K562 (cell line): Measurements from ENCODE around the gene SYNPR. TPM values are rescaled to one million over a fixed set of nuclear protein-coding genes. Genes with fewer than 3 reads are reported as not detected.

Source experiments
- ATAC-seq: fragments of 200-7000 bp; cut with Tn5 transposase; 3 replicates; pipeline ENCODE4 v1.9.1; 2020; ENCODE audit warnings: moderate library complexity
- BruUV-seq: library from RNA; stranded (reverse); fragments of 400-500 nt; replicated peaks from 2 replicates; lab custom pipeline; 2021; lab: Mats Ljungman, UMichigan
- CTCF ChIA-PET: fragments of 300-600 bp; formaldehyde crosslinking; extraction: SDS; loops from one replicate; lab custom pipeline; 2021; ENCODE audit warnings: low intra/inter-chr PET ratio; lab: Yijun Ruan, JAX
- POLR2A ChIA-PET: fragments of 300-600, 350-650 bp; sonication (Branson Sonifier 250); formaldehyde crosslinking; extraction: SDS; loops from one replicate; lab custom pipeline; 2021; ENCODE audit warnings: antibody characterized with exemption, inconsistent platforms; lab: Yijun Ruan, JAX
- DNase-seq, 4 experiments: peaks; one replicate each; pipeline versions ENCODE4 v3.0.0 to v3.0.0-alpha.2; 2011 to 2018; ENCODE audit warnings: low spot score in 3 of 4, mixed read lengths in 3 of 4; ENCODE audit errors: extremely low read depth in 1 of 4
- FAIRE-seq: peaks from 2 replicates; lab custom pipeline; 2011; peaks lifted over from hg19 to GRCh38; lab: Jason Lieb, UNC
- H2AFZ ChIP-seq: 2 replicates; pipeline ENCODE4 v1.6.0; 2011; ENCODE audit warnings: low read depth, low read length, control low read depth, inconsistent platforms
- H3K27ac ChIP-seq: fragments of 200-600 bp; 3 replicates; pipeline ENCODE4 v1.8.0; 2011; ENCODE audit warnings: low read depth, mild to moderate bottlenecking, control low read depth, inconsistent platforms, low read length, moderate library complexity, mixed read lengths; ENCODE audit errors: extremely low read depth
- H3K27me3 ChIP-seq, 2 experiments: fragments of 300-600 bp in 1 of 2; 2 replicates in 1 of 2; 3 replicates in 1 of 2; pipeline versions ENCODE4 v1.6.0 to v1.8.0; 2011; ENCODE audit warnings: inconsistent platforms in 2 of 2, low read length in 2 of 2, mild to moderate bottlenecking in 1 of 2, mixed read lengths in 1 of 2, moderate library complexity in 1 of 2; ENCODE audit not compliant: control insufficient read depth in 2 of 2, insufficient read depth in 2 of 2
- H3K36me3 ChIP-seq: fragments of 300-600 bp; 3 replicates; pipeline ENCODE4 v1.8.0; 2011; ENCODE audit warnings: mild to moderate bottlenecking, low read length, inconsistent platforms; ENCODE audit not compliant: control insufficient read depth, insufficient read depth
- H3K4me1 ChIP-seq, 2 experiments: fragments of 200-600 bp in 1 of 2; replicated peaks in 1 of 2; 2 replicates in 1 of 2; 3 replicates in 1 of 2; pipeline versions ENCODE4 v1.5.1 to v1.8.0; 2011; ENCODE audit warnings: inconsistent platforms in 2 of 2, low read length in 2 of 2, mild to moderate bottlenecking in 1 of 2, mixed read lengths in 1 of 2, moderate library complexity in 1 of 2; ENCODE audit not compliant: control insufficient read depth in 2 of 2, insufficient read depth in 2 of 2
- H3K4me2 ChIP-seq: 2 replicates; pipeline ENCODE4 v1.6.1; 2011; ENCODE audit warnings: low read length, control low read depth, inconsistent platforms, mixed read lengths; ENCODE audit not compliant: insufficient read depth
- H3K4me3 ChIP-seq: fragments of 200-600 bp; sonication (generic), shearing (Covaris generic); 2 replicates; pipeline ENCODE4 v1.5.1; 2016; ENCODE audit warnings: control low read depth, inconsistent platforms
- H3K79me2 ChIP-seq: fragments of 200-600 bp; 3 replicates; pipeline ENCODE4 v1.8.0; 2011; ENCODE audit warnings: low read length, inconsistent platforms; ENCODE audit not compliant: control insufficient read depth, insufficient read depth
- H3K9ac ChIP-seq, 2 experiments: 2 replicates each; pipeline versions ENCODE4 v1.6.0 to v1.6.1; 2011; ENCODE audit warnings: low read depth in 2 of 2, low read length in 2 of 2, control low read depth in 1 of 2, inconsistent platforms in 1 of 2, mild to moderate bottlenecking in 1 of 2, mixed read lengths in 1 of 2; ENCODE audit not compliant: insufficient read depth in 1 of 2
- H3K9me1 ChIP-seq: one replicate; pipeline ENCODE4 v1.6.0; 2011; ENCODE audit warnings: inconsistent platforms, mild to moderate bottlenecking, low read length, moderate library complexity; ENCODE audit not compliant: control insufficient read depth, insufficient read depth
- H3K9me3 ChIP-seq: replicated peaks from 2 replicates; pipeline ENCODE4 v1.5.1; 2011; ENCODE audit warnings: low read depth, low read length, inconsistent platforms; ENCODE audit not compliant: control insufficient read depth, insufficient read depth
- H4K20me1 ChIP-seq: replicated peaks from 2 replicates; pipeline ENCODE4 v1.6.1; 2011; ENCODE audit warnings: low read length, inconsistent platforms, mixed read lengths; ENCODE audit not compliant: control insufficient read depth, insufficient read depth
- ETV6 ChIP-seq, 3 experiments: fragments of 150-350 bp in 1 of 3; sonication (generic) in 1 of 3; formaldehyde crosslinking in 1 of 3; IDR thresholded peaks; 2 replicates each; pipeline versions ENCODE4 v1.6.1 to v1.8.0; 2014 to 2022; ENCODE audit warnings: borderline replicate concordance in 2 of 3, low read depth in 2 of 3, antibody characterized with exemption in 1 of 3, low read length in 1 of 3, mild to moderate bottlenecking in 1 of 3, missing genetic modification reagents in 1 of 3
- GTF3C2 ChIP-seq: IDR thresholded peaks from 3 replicates; pipeline ENCODE4 v1.6.1; 2011; ENCODE audit warnings: borderline replicate concordance, mild to moderate bottlenecking, moderate library complexity; ENCODE audit not compliant: insufficient read length; ENCODE audit errors: extremely low read depth
- OTX1 ChIP-seq: fragments of 450-650 bp; formaldehyde crosslinking; IDR thresholded peaks from 2 replicates; pipeline ENCODE4 v1.4.0; 2022; ENCODE audit warnings: mild to moderate bottlenecking
- POLR2A ChIP-seq: fragments of 450-650 bp; conservative IDR thresholded peaks from 2 replicates; pipeline ENCODE4 v1.6.1; 2016
- TAF1 ChIP-seq: IDR thresholded peaks from 2 replicates; pipeline ENCODE4 v1.6.1; 2011; ENCODE audit warnings: mild to moderate bottlenecking, low read length, moderate library complexity; ENCODE audit not compliant: insufficient read depth, control insufficient read depth, severe bottlenecking; ENCODE audit errors: extremely low read depth
- USF1 ChIP-seq: sonication (generic); formaldehyde crosslinking; IDR thresholded peaks from 2 replicates; pipeline ENCODE4 v1.9.0; 2022; ENCODE audit warnings: mild to moderate bottlenecking, missing genetic modification reagents
- ZNF407 ChIP-seq: fragments of 450-650 bp; IDR thresholded peaks from 2 replicates; pipeline ENCODE4 v1.6.1; 2016; ENCODE audit warnings: low read depth
- ZNF507 ChIP-seq: conservative IDR thresholded peaks from 2 replicates; pipeline ENCODE4 v1.6.1; 2017; ENCODE audit warnings: missing genetic modification characterization, missing compliant biosample characterization
- WGBS: fragments of 100-300 bp; shearing (Covaris generic); methylation state at CpG from one replicate; pipeline ENCODE4 v1.1.6; 2016; ENCODE audit warnings: low coverage, mixed read lengths; ENCODE audit not compliant: insufficient coverage; ENCODE audit errors: missing lambda C conversion rate; 5-methylcytosine and 5-hydroxymethylcytosine counted together
- in situ Hi-C: fragments of 300-500 bp; cut with MboI; formaldehyde crosslinking; loops from 4 replicates; pipeline ENCODE4 v1.15.0; 2018; ENCODE audit warnings: inconsistent platforms, mixed read lengths
- intact Hi-C: fragments of 100-400 bp; cut with micrococcal nuclease; formaldehyde crosslinking; loops from 2 replicates; pipeline ENCODE4 v1.14.2; 2022
- polyA plus RNA-seq, 8 experiments: library from polyadenylated mRNA; depleted of rRNA in 4 of 8; stranded (reverse) in 5 of 8; unstranded in 3 of 8; fragments of >200 nt; fragmentation: Nextera tagmentation in 2 of 8; fragmentation: Illumina TruSeq in 1 of 8; extraction: Ambion mirVana in 2 of 8; extraction: Trizol in 1 of 8; gene quantifications; 2 replicates each; pipeline versions ENCODE4 v1.2.1 to v1.2.3, GENCODE V29; 2011 to 2014; ENCODE audit warnings: inconsistent platforms in 1 of 8, missing spikeins in 1 of 8
- total RNA-seq, 7 experiments: library from RNA; depleted of rRNA in 6 of 7; stranded (reverse); fragments of >200 nt in 6 of 7; fragmentation: Illumina TruSeq in 2 of 7; extraction: Trizol in 2 of 7; gene quantifications; 2 replicates each; pipeline versions ENCODE4 v1.2.1 to v1.2.3, GENCODE V29; 2011 to 2021; ENCODE audit warnings: low replicate concordance in 1 of 7

The SYNPR gene
- total and polyA plus RNA-seq, 9 of the 15 experiments (the other 6 are each of a cell fraction or from before 2014, with no cell fraction given), result not detected

GRCh38 chr3:63370094-63370493 is 92.0 kb downstream of the SYNPR start:
- ChIA-PET POLR2A (interaction anchor here (0.6 kb wide), 1 partner anchor 443 kb away, joined by 3 read pairs; no protein-coding TSS in a partner anchor), CTCF (no interaction called here)
- no peaks in the 10 kb centered on the region for H3K27me3 ChIP-seq
- in situ Hi-C loops (no loop called here), intact Hi-C loops (no loop called here)
- no peak overlapping the region for H3K27ac ChIP-seq
- ATAC-seq (no peak), FAIRE-seq (no peak), DNase-seq (no peak)
- H3K4me3 ChIP-seq, result no peak overlapping the region
- no TSS peak for BruUV-seq
- H3K9ac ChIP-seq, result no peak overlapping the region
- no peak overlapping the region for H2AFZ ChIP-seq
- no peaks in the 10 kb centered on the region for H3K36me3 ChIP-seq
- no peaks in the 10 kb centered on the region for H3K79me2 ChIP-seq
- no peaks in the 10 kb centered on the region for H3K9me1 ChIP-seq
- no peak overlapping the region for H3K4me2 ChIP-seq
- no peaks in the 10 kb centered on the region for H4K20me1 ChIP-seq
- no peaks in the 10 kb centered on the region for H3K9me3 ChIP-seq
- H3K4me1 ChIP-seq, result no peaks in the 10 kb centered on the region
- WGBS, result 0% methylated on average over 1 of the region's 1 CpG
- no peak for TF ChIP-seq POLR2A
- TF ChIP-seq ZNF507 (tag), result no peak
- no peak for TF ChIP-seq OTX1 (CRISPR knock-in tag)
- TF ChIP-seq USF1 (CRISPR knock-in tag), result no peak
- no peak for TF ChIP-seq GTF3C2
- no peak for TF ChIP-seq ETV6 (IDR thresholded peaks at IDR 0.05; ENCODE audit: borderline replicate concordance in 1 of 2, low read depth in 2 of 2, low read length in 1 of 2)
- no peak for TF ChIP-seq ETV6 (CRISPR knock-in tag; IDR thresholded peaks at IDR 0.05; ENCODE audit: borderline replicate concordance)
- no peak for TF ChIP-seq ZNF407
- TF ChIP-seq TAF1, result no peak
- TF ChIP-seq, all 486 proteins: peak for 0
